GM21825 (cell line): ENCODE measurements around the gene FOXO1.
A peak's percentile ranks its signal among the peaks of the same experiment; 100 is the strongest.
"Not testable (repeated sequence)": the region's sequence is repeated elsewhere in the genome, so short reads cannot be mapped to it uniquely, and the experiment has no call there.

Experiments
- ATAC-seq: cut with Tn5 transposase; IDR thresholded peaks from one replicate; pipeline ENCODE4 v1.9.1; 2021; ENCODE audit warnings: mild to moderate bottlenecking, moderate library complexity; ENCODE audit not compliant: unreplicated experiment

FOXO1 gene

DNA sequence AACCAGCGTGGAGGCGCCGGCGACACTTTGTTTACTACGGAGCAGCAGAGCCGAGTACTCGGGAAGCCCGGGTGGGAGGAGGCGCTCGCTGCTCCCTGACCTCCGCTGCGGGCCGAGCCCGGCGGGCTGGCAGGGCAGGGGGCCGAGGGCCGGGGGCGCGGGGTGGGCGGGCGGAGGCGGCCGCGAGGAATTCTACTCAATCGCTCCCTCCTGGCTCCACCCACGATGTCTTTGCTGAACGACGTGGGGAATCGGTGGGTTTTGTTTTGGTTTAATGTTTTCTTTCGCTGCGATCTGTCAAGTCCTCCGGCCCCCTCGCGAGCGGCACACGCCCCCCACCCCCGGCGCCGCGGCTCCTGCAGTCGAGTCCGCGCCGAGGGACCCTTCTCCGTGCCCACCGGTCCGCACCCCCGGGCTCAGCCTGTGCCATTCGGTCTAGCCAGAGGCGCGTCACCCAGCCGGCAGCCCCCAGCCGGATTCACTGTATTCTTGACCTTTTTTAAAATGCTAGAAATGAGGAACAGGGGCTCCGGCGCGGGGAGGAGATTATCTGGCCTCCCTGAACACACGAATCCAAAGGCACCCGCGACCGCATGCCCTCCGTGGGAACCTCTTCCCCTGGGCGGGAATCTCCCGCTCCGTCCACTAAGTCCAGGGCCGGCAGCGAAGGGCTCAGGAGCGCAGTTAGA lies 636 bp upstream of the FOXO1 start:
- no peak for ATAC-seq

DNA sequence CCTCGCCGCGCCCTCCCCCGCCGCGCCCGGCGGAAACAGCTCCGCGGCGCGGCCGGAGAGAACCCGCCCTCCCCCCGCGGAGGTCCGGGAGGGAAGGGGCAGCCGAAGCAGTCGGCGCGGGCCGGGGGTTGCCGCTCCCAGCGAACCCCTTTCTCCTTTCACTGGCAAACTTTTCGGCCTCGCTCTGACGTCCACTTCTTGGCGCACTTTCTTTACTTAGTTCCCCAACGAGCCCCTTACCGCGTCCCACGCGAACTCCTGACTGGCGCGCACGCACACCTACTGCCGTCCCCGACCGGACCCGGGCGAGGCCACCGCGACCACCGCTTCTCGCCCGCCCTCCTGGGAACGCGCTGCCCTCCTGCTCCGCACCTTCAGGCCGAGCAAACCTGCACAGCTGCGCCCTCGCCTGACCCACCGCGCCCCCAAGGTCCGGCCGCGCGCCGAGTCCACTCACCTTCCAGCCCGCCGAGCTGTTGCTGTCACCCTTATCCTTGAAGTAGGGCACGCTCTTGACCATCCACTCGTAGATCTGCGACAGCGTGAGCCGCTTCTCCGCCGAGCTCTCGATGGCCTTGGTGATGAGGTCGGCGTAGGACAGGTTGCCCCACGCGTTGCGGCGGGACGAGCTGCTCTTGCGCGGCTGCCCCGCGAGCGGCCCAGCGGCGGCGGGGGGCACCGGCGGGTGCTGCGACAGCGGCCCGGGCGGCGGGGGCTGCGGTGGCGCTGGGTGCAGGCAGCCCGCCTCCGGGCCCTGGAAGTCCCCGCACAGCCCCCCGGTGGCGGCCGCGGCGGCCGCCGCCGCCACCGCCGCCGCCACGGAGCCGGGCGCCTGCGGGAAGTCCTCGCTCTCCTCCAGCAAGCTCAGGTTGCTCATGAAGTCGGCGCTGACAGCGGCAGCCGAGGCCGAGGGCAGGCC lies 1.1 kb downstream of the FOXO1 start:
- peak; percentile 8 for ATAC-seq

DNA sequence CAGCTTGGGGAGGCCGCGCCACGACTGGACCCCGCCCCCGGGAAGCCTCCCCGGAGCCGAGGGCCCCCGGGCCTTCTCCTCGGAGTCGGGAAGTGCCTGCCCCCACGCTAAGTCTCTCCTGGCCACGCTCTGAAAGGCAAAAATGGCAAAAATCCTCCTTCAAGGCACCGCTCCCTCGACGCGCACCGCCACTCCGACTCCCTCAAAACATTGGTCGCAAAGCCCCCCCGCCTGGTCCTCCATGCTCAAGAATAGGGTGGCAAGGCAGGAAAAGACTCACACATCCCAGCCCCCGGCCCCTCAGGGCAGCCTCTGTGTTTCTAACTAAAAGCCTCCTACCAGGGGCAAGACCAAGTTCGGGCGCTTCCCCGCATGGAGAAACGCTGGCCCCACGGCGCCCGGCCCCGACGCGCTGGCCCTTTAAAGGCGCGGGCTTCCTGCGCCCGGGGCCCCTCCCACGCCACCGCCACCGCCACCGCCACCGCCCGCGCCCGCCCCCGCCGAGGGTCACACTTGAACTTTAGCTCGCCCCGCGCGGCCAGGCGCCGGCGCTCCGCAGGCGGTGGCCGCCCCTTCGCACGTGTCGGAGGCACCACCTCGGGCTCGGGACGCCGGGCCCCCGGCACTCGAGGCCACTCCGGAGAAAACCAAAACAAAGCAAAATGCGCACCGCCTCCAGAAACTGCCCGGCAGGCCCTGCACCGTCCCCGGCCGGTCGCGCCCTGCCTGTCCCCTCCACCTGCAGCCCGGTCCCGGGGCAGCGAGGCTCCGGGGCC lies 1.9 kb downstream of the FOXO1 start:
- ATAC-seq, result peak; percentile 22

DNA sequence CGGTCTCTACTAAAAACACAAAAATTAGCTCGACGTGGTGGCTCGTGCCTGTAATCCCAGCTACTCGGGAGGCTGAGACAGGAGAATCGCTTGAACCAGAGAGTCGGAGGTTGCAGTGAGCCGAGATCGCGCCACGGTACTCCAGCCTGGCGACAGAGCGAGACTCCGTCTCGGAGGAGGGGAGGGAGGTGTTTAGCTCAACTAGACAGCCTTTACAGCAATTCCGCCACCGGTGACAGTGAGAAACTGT lies 2.4 kb downstream of the FOXO1 start:
- not testable (repeated sequence) for ATAC-seq

DNA sequence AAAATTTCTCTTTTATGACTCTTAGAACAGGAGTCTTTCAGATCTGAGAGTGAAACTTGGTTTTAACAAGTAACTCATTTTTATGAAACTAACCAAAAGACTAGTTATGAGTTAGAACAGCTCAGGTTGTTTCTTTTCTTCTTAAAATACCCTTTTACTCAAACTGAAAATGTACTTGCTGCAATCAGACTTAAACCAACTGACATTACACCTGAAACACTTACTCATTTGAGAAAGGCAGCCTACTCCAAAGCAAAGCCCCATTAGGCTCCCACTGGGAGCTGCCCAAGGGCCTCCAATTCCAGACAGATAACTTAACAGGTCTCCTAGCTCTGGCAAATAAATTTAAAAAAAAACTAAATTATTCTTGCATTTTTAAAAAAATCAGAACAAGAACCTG lies 3.6 kb downstream of the FOXO1 start:
- peak; percentile 23 for ATAC-seq

DNA sequence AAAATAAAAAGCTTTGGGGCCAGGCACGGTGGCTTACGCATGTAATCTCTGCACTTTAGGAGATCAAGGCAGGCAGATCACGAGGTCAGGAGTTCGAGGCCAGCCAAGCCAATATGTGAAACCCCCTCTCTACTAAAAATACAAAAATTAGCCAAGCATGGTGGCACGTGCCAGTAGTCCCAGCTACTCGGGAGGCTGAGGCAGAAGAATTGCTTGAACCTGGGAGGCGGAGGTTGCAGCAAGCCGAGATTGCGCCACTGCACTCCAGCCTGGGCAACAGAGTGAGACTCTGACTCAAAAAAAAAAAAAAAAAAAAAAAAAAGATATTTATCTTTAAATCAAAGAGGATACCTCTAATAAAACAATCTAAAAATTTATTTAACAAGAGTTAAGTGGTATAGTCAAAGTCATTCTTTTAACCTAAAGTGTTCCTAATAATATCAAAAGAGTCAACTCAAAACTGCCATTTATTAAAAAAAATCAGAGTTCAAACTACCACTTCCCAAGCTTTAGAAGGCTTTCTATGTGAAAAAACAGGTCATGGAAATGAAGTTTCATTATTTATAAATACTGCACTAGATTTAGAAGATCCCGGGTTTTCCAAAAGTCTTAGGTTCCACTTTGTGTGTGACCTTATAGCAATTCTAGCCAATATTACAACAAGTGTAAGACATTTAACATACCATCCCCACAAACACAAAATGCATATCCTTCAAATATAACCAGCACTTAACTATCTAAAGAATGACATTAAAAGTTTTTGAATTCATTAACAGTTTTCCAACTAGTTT lies 4.4 kb downstream of the FOXO1 start:
- ATAC-seq, result no peak

DNA sequence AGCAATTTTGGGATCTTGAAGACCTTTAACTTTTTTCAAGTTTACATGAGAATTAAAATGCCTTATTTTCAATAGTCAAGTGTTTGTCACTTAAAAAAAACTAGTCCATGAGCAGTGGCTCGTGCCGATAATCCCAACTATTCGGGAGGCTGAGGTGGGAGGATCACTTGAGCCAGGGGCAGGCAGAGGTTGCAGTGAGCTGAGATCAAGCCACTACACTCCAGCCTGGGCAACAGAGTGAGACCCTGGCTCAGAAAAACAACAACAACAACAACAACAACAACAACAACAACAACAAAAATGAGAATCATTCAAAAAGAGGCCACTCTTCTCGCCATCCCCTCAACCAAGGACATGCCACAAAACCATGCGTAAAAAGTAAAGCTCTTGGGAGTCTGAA lies 5.7 kb downstream of the FOXO1 start:
- no peak for ATAC-seq

DNA sequence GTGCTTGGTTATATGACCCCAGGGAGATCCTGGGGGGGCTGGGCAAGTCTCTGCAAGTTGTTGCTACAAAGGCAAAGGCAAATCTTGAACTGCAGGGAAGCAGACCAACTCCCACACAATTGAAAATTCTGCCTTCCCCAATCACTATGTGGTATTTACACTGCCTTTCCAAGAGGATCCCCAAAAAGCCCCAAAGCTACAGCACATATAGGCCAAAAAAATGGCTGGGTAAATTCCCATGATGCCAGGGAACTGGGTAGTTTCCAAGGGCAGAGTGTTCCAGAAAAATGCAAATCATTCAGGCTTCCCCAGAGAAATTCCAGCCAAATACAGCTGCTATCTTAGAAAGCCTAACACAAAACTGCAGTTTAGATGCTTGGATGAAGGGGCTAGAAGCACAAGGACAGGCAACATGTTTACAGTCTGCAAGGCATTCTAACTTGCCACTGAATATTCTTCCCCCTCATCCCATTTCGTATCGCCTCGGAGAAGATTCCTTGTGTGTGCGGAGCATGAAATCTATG lies 6.2 kb downstream of the FOXO1 start:
- ATAC-seq, result no peak

DNA sequence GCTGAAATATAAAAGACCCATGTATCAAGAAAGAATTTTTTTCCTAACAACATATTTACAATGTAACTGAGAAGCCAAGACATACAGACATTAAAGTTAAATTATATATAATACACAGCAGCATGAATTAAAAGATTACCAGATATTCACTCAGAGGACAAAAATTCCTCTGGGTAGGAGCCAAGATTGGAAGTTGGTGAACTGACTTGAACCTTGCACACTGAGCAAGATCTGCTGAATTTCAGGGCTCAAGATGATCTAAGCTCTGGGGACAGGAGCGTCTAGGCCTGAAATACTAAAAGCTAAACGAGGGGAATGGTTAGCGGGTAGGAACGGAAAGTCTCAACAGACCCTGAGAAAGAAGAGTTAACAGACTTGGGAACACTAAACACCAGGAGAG lies 8.5 kb downstream of the FOXO1 start:
- no peak for ATAC-seq

DNA sequence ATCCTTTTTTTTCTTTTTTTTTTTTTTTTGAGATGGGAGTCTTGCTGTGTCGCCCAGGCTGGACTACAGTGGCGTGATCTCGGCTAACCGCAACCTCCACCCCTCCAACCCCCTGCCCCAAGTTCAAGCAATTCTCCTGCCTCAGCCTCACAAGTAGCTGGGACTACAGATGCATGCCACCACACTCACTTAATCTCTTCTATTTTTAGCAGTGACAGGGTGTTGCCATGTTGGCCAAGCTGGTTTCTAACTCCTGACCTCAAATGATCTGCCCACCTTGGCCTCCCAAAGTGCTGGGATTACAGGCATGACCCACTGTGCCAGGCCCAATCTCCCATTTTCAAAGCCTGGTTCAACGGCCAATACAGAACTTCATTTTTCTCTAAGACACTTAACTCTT lies 9.1 kb downstream of the FOXO1 start:
- no peak for ATAC-seq

DNA sequence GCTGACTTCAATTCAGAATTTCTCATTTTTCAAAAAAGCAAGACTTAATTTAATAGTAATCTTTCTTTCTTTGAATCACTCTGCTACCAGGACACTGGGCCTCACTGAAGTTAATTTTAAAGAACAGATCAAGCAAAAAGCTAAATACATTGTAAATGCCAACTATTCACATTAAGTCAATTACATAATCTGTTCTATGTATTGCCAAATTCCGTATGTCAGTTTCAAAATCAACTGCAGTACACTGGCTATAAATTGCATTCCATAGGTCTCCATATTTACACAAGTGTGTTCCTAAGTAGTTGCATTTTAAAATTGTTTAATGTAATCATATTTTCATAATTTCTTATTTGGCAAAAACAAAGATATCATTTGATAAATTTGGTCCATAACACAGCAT lies 10.1 kb downstream of the FOXO1 start:
- no peak for ATAC-seq

DNA sequence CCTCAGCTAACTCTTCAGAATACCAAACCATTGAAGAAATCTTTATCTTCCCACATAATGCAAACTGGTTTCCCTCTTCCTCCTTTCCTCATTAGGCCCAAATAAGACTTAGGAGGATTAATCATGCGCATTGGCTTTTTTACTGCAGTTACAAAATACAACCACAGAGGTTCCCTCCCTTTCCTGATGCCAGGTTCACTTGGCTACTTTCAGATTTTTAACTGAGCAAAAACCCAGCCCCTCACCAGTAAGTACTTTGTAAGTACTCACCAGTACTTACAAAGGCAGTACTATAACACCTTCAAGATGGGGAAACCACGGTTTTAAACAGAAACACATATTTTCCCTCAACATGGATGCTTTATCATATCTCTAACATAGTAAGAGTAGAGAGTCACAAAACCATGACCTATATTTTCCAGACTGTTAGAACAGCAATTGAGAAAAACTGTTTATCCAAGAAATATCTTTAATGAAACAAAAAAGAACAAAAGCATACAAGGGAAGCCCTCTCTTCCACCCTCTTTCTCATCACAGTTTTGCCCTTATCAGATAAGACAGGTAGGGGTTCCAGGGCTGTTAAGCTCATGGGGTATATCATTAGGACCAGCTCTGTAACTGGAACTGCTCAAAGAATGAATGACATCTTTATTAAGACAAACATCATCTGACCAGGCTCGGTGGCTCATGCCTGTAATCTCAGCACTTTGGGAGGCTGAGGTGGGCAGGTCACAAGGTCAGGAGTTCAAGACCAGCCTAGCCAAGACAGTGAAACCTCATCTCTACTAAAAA lies 12.7 kb downstream of the FOXO1 start:
- no peak for ATAC-seq

DNA sequence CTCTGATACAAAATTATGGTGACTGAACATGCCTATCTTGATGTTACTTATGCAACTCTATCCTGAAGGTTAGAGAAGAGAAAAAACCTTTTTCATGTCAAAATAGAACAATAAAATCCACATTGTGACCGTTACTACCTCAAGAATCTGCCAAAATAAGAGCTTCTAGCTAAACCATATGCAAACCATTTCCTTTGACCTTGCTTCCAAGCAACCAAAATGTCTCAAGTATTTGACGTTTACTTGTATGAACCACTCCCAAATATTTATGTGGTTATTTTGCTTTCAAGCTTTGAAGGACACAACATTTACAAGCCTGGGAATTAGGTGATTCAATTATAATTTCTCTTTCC lies 13.9 kb downstream of the FOXO1 start:
- ATAC-seq, result peak; percentile 47

DNA sequence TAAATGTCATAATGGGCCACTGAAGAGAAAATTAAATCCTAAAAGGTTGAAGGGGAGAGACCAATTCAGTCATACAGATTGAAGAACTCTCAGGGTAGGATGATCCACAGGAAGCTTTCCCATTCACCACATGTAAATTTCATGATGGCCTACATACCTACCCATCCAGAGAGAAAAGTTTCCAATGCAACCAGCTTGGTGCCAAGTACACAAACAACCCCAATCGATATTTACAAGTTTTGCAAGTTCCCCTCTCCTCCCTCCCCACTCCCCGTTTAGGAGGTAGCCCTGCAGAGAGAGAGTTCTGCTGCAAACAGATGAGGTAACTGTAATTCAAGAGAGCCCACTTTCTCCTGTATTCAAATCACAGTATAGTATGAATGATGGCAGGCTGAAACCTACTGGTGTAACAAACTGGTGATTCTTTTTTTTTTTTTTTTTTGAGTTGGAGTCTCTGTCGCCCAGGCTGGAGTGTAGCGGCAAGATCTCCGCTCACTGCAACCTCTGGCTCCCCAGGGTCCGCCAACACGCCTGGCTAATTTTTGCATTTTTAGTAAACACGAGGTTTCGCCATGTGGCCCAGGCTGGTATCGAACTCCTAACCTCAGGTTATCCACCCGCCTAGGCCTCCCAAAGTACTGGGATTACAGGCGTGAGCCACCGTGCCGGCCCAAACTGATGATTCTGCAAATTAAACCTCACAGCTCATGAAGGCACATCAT lies 14.4 kb downstream of the FOXO1 start:
- no peak for ATAC-seq

DNA sequence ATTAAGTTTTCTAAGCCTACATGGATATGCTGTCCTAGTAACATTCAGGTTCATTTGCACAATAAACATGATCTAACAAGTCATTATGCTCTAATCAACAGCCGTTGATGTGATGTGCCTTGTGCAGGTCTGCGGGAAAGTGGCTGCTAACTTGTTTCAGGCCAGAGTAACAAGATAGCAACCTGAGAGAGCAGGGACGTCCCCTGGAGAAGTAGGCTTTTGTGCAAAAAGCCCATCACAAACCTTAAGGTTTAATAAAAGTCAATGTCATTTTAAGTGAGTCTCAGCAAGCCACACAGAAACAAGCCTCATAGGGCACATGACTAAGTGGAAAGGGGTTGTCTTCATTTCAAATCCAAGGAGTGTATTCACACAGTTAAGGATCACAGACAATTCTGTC lies 17.6 kb downstream of the FOXO1 start:
- no peak for ATAC-seq

DNA sequence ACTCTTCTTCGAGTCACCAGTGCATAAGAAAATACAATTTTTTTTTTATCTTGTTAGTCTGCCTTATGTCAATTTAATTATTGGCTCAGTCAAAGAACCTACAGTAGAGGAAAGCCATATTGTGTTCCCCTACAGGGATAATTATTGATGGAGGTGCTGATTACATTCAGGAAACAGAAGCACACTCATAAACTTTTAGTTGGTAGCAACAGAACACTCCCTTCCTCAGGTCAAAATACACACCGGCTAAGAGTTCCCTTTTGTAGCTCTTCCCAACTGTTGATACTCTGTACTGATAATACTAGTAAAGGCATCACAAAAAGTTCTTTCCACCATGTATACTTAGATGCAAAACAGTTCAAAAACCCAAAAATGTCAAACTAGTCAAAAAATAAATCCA lies 18.4 kb downstream of the FOXO1 start:
- no peak for ATAC-seq

DNA sequence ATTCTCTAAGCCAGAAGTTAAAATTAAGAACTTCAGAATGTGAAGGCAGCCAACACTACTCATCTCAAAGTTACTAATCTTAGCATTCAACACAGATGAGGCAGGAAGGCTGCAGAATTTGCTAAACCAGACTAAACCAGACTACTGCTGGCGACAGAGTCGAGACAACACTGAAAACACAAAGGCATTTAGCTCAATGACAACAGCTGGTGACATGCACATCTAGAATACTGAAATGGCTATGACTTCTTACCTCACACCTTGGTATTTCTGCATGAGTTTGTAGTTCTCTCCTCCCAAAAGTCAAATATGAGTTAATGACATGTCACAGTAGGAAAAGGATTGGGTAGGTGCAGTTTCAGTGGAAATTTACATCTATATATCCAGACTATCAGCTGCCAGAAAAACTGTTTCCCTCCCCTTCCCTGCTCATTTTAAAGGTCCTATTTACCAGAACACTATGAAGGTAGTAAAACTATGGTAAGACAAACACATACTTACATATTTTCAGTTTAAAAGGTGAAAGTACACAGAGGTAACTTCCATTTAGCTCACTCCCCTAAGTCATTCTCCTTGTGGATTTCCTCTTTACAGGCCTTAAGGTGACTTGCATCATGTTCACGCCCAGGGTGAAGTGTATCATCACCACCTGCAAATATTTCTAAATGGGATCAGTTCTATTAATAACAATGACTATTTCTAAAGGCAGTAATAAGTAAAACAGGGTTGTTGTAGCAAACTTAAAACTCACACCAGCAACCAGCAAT lies 21.4 kb downstream of the FOXO1 start:
- ATAC-seq, result no peak

DNA sequence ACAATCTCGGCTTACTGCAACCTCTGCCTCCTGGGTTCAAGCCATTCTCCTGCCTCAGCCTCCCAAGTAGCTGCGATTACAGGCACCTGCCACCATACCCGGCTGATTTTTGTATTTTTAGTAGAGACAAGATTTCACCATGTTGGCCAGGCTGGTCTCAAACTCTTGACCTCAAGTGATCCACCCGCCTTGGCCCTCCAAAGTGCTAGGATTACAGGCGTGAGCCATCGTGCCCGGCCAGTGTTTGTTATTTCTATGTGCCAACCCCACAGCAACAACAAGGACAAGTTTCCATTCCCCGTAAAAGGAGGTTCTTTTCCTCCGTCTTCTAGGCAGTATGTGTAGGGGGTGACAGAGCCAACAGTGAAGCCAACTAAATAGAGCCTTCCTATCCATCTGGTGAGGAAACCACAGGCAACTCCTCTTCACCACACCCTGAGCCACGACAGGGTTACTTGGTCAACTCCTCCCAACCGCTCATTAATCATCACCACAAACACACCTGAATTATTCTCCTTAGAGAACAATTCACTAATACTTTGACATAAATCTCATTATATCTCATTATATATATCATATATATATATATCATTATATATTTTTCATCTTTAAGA lies 25.5 kb downstream of the FOXO1 start:
- ATAC-seq, result no peak
